ENCODE measurements around the gene CNTROB.
"Not testable (repeated sequence)": the region's sequence is repeated elsewhere in the genome, so short reads cannot be mapped to it uniquely, and the experiment has no call there.

The CNTROB gene

DNA sequence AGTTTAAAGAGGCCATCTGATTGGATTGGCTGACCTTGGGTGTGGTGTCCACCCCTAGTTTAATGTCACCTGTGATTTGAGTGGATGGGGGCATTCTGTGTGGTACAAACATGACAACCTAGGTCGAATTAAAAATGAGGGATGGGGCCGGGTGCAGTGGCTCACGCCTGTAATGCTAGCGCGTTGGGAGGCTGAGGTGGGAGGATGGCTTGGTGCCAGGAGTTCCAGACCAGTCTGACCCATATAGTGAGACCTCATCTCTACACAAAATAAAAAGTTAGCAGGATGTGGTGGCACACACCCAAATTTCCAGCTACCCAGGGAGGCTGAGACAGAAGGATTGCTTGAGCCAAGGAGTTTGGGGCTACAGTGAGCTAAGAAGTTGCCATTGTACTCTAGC is 14.4 kb downstream of the CNTROB start:
- DNase-seq (ENCODE audit: low read depth), result no peak

- no peak for DNase-seq (ENCODE audit: low read depth)
These were observed 15.6 kb downstream of the CNTROB start for GRCh38 chr17:7947651-7948050.

- no peak for DNase-seq (ENCODE audit: low read depth)
These were observed 18.6 kb downstream of the CNTROB start for GRCh38 chr17:7950578-7950977.

DNA sequence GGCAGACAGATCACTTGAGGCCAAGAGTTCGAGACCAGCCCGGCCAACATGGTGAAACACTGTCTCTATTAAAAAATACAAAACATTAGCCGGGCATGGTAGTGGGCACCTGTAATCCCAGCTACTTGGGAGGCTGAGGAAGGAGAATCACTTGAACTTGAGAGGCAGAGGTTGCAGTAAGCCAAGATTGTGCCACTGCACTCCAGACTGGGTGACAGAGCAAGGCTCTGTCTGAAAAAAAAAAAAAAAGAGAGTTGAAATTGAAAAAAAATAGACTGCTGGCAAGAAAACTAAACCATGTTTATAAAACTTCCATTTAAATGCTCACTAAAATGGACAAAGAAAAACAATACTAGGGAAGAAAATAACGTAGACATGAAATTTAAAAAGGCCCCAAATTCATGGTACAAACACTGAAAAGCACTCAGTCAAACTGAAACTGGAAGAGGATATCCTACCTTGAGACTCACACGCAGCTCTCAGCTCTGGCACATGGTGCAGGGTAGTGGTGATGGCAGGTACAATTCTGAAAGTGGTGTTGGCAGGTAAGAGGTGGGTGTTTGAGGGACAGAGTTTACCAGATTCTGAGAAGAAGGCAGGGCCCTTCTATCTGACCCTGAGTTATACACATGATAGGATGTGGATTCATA is 19.3 kb downstream of the CNTROB start:
- DNase-seq (ENCODE audit: low read depth), result no peak

DNA sequence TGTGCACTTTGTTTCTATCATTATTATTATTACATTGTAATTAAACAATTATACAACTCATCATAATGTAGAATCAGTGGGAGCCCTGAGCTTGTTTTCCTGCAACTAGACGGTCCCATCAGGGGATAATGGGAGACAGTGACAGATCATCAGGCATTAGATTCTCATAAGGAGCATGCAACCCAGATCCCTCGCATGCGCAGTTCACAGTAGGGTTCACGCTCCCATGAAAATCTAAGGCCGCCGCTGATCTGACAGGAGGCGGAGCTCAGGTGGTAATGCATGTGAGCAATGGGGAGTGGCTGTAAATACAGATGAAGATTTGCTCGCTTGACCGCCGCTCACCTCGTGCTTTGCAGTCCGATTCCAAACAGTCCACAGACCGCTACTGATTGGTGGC is 21.3 kb downstream of the CNTROB start:
- DNase-seq (ENCODE audit: low read depth), result not testable (repeated sequence)

GRCh38 chr17:7955414-7956227 is 23.6 kb downstream of the CNTROB start:
- no peak for DNase-seq (ENCODE audit: low read depth)

DNA sequence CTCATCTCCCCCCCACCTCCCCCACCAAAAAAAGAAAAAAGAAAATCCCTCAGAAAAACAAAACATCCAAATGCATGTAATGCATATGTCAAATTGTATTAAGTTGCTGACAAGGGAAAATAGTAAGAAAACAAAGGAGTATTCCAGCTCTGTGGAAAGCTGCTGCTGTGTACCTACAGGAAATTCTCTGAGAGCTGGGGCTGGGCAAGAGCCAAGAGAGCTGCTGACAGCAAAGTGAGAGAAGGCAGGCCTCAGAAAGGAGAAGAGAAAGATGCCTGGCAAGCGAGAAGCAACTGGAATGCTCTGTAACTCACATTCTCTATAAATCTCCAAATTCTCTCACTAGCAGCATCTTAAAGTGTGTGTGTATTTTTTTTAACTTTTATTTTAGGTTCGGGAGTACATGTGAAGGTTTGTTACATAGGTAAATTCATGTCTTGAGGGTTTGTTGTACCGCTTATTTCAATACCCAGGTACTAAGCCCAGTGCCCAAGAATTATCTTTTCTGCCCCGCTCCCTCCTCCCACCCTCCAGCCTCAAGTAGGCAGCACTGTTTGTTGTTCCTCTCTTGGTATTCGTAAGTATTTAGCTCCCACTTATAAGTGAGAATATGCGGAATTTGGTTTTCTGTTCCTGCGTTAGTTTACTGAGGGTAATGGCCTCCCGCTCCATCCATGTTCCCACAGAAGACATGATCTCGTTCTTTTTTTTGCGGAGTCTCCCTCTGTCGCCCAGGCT is 24.4 kb downstream of the CNTROB start:
- DNase-seq (ENCODE audit: low read depth), result peak; percentile 24

GRCh38 chr17:7959503-7960253 is 27.7 kb downstream of the CNTROB start:
- no peak for DNase-seq (ENCODE audit: low read depth)

DNA sequence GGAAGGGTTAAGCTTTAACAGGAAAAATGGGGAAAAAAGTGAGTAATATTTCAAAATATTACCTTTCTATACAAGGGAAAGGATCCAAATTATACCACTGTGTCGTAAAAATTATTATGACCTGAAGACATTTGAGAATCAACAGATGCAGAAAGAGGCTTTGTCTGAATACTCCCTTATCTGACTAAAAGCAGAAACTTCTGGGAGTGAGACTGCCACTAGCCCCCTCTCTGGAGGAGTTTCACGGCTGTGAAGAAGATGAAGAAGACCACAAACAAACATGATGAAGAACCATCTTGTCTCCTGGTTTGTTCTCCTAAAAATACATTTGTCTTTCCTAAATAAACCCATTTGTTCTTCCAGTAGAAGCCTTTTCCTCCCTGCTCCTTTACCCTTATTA is 29.4 kb downstream of the CNTROB start:
- no peak for DNase-seq (ENCODE audit: low read depth)

GRCh38 chr17:7967751-7968150 is 35.7 kb downstream of the CNTROB start:
- no peak for DNase-seq (ENCODE audit: low read depth)

DNA sequence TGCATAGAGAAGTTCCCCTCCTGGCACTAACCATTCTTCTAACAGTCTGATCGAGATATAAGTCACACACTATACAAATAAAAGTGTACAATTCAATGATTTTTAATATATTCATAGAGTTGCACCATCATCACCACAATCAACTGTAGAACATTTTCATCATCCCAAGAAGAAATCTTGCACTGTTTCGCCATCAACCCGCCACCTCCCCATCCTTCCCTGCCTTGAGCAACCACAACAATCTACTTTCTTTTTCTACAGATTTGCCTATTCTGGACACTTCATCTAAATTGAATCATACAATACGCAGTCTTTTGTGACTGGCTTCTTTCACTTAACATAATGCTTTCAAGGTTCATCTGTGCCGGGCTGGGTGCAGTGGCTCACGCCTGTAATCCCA is 37.4 kb downstream of the CNTROB start:
- no peak for DNase-seq (ENCODE audit: low read depth)

DNA sequence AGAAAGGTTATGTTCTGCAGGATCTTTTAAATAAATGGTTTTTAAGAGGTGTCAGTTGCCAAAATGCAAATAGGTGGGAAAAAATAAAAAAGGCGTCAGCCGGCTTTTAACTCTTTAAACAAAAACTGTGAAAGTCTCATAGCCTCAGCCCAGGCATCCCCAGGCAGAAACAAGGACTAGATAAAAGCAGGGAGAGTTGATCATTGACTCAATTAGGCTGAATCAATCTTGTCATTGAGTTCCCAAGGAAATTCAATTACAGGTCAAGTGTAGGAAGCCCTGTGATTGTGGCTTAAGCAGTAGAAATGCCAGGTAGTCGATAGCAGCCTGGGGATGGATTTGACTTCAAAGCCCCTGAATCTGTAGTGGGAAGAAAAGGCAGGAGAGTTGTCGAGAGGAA is 39.6 kb downstream of the CNTROB start:
- no peak for DNase-seq (ENCODE audit: low read depth)

DNA sequence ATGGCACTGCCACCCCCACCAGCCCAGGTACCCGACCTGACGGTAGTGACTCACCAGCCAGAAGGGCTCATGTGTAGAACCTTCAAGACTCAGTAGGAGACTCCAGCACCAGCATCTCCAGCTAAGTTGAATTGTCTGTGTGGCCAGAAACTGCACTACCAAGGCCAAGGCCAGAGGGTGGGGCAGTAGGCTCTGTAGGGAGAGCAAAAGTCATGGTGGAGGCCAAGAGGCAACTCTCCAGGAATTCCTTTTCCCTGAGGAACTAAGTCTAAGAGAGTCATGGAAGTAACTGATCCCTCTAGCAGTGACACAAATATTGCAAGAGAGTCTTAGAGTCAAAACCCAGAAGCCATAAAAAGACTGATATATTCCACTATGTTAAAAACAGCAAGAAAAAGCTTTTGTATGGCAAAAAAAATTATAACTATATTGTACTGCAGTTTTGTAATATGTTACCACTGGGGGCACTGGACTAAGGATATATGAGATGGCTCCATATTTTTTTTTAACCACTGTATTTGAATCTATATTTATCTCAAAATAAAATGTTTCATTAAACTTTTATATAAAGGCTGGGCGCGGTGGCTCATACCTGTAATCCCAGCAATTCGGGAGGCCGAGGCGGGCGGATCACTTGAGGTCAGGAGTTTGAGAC is 40.3 kb downstream of the CNTROB start:
- no peak for DNase-seq (ENCODE audit: low read depth)

GRCh38 chr17:7974638-7975131 is 42.7 kb downstream of the CNTROB start:
- DNase-seq (ENCODE audit: low read depth), result no peak

GRCh38 chr17:7977039-7977438 is 45.0 kb downstream of the CNTROB start:
- no peak for DNase-seq (ENCODE audit: low read depth)

GRCh38 chr17:7977805-7978204 is 45.8 kb downstream of the CNTROB start:
- no peak for DNase-seq (ENCODE audit: low read depth)

GRCh38 chr17:7982173-7982572 is 50.2 kb downstream of the CNTROB start:
- DNase-seq (ENCODE audit: low read depth), result peak; percentile 76

DNA sequence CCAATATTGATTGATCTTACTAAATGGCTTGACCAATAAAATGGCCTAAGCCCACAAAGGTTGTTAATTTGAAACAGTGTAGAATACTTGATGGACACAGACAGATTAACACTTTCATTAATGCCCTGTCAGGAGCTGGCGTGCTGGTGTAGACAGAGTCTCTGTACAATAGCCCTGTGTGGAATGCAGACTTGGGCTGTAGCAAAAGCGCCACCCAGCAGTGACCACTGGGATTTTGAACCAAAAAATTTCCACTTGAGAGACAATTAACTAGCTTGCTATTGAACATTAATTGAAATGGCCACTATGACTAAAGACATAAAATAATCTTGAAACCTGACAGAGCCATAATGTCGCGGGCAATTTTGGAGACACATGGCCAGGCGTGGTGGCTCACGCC is 50.7 kb downstream of the CNTROB start:
- peak; percentile 61 for DNase-seq (ENCODE audit: low read depth)

GRCh38 chr17:7984904-7985303 is 52.9 kb downstream of the CNTROB start:
- no peak for DNase-seq (ENCODE audit: low read depth)

DNA sequence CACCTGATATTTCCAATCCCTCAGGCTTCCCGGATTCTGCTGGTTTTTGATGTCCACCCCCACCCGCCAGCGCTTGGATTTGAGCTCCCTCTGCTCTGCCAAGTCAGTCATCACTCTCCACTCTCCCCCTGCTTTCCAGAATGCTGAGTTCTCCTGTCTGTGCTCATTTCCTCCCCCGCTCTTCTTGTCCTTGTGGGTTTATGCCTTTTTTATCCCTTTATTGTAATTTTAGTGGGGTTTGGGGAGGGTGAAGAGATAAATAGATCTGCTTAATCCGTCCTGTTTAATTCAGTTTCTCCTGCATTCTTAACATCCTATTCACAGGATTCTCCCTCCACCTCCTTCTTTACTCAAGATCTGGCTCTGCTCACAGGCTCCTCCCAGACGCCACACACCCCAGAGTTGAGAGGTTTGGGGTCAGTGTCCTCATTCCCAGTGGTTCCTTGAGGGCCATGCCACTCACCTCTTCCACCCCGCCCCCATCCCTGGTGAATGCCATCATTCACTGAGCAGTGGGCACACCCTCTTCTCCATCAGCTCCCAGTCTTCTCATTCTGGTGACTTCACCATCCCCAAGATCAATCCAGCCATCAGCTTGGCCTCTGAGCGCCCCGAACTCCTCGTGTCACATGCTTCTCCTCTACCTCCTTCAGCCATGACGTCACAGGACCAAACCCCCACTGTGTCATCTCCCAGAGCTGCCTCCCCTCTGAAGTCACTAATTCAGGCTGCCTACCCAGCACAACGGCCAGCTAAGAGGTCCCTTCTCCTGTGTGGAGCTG is 55.3 kb downstream of the CNTROB start:
- DNase-seq (ENCODE audit: low read depth), result peak; percentile 15

DNA sequence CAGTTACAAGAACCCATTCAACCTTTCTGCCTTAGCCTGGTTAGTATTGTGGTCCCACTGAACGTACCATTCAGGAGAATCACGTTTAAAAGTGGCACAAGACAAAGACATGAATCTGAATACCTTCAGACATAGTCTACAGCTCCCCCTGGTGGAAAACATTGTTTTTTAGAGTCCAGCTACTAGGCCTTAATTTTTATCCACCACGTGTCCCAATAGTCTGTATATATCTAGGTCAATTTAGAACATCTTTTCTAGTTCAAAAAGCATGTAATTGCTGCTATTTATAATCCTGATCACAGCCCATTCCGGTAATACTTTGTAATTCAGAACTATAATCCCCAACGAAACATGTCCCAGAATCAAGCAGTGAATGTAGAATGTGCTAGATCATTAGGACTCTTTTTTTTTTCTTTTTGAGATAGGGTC is 56.8 kb downstream of the CNTROB start:
- peak; percentile 86 for DNase-seq (ENCODE audit: low read depth)

Data from EH (cell line).